A549 (cell line): ENCODE measurements around the gene SSBP3. TPM values are rescaled to one million over a fixed set of nuclear protein-coding genes. Genes with fewer than 3 reads are reported as not detected.

Experiments
- ATAC-seq, 2 experiments: fragments of 200-7000 bp in 1 of 2; fragments of >200 bp in 1 of 2; cut with Nextera tagmentation in 1 of 2; cut with Tn5 transposase in 1 of 2; 3 replicates each; pipeline versions ENCODE4 v1.8.0 to v1.9.1; 2018 to 2020; ENCODE audit warnings: mild to moderate bottlenecking in 1 of 2, moderate library complexity in 1 of 2
- CTCF ChIA-PET: fragments of 300-600 bp; sonication (Branson Sonifier 250); formaldehyde crosslinking; extraction: SDS; loops from one replicate; lab custom pipeline; 2021; ENCODE audit warnings: antibody characterized with exemption, inconsistent platforms; lab: Yijun Ruan, JAX
- POLR2A ChIA-PET: fragments of 350-600 bp; formaldehyde crosslinking; extraction: SDS; loops from one replicate; lab custom pipeline; 2021; ENCODE audit warnings: antibody characterized with exemption, inconsistent platforms; lab: Yijun Ruan, JAX
- DNase-seq, 2 experiments: peaks; one replicate each; pipeline versions ENCODE4 v3.0.0 to v3.0.0-alpha.2; 2011 to 2016; ENCODE audit warnings: low read depth in 1 of 2, low spot score in 1 of 2
- FAIRE-seq: peaks from 2 replicates; lab custom pipeline; 2011; peaks lifted over from hg19 to GRCh38; lab: Jason Lieb, UNC
- H3K27ac ChIP-seq, 2 experiments: fragments of >200 bp; sonication (Bioruptor Twin); formaldehyde crosslinking; 3 replicates each; pipeline ENCODE4 v1.5.1; 2016 to 2017
- H3K4me1 ChIP-seq: fragments of >200 bp; sonication (Bioruptor Twin); formaldehyde crosslinking; 3 replicates; pipeline ENCODE4 v1.6.1; 2016
- H3K4me2 ChIP-seq: fragments of >200 bp; sonication (Bioruptor Twin); formaldehyde crosslinking; 3 replicates; pipeline ENCODE4 v1.6.1; 2016
- H3K4me3 ChIP-seq: fragments of >200 bp; sonication (Bioruptor Twin); formaldehyde crosslinking; 3 replicates; pipeline ENCODE4 v1.5.1; 2016
- H3K9me3 ChIP-seq: fragments of >200 bp; sonication (Bioruptor Twin); formaldehyde crosslinking; 3 replicates; pipeline ENCODE4 v1.6.1; 2016
- BHLHE40 ChIP-seq: IDR thresholded peaks from 2 replicates; pipeline ENCODE4 v1.6.1; 2012; ENCODE audit warnings: low read depth, low read length, inconsistent platforms
- CBX8 ChIP-seq: fragments of 200-600 bp; sonication (generic); IDR thresholded peaks from 2 replicates; pipeline ENCODE4 v1.6.1; 2016
- CHD2 ChIP-seq: fragments of 150-350 bp; IDR thresholded peaks from 2 replicates; pipeline ENCODE4 v1.6.1; 2014; ENCODE audit warnings: low read length; ENCODE audit not compliant: partially characterized antibody
- CHD4 ChIP-seq: fragments of 200-600 bp; sonication (generic); IDR thresholded peaks from 2 replicates; pipeline ENCODE4 v1.6.1; 2016; ENCODE audit warnings: antibody characterized with exemption, mild to moderate bottlenecking, borderline replicate concordance
- EHF ChIP-seq: fragments of 250-450 bp; sonication (Bioruptor Pico); IDR thresholded peaks from 2 replicates; pipeline ENCODE4 v1.5.0; 2020; ENCODE audit warnings: mild to moderate bottlenecking
- FOSB ChIP-seq: fragments of 250-450 bp; sonication (Bioruptor Pico); IDR thresholded peaks from 2 replicates; pipeline ENCODE4 v1.5.0; 2020; ENCODE audit warnings: mild to moderate bottlenecking, moderate library complexity
- FOXS1 ChIP-seq: fragments of 250-450 bp; sonication (Bioruptor Pico); IDR thresholded peaks from 2 replicates; pipeline ENCODE4 v1.5.0; 2020; ENCODE audit warnings: mild to moderate bottlenecking, moderate library complexity
- HDAC2 ChIP-seq: fragments of 200-600 bp; sonication (generic); IDR thresholded peaks from 2 replicates; pipeline ENCODE4 v1.6.1; 2016
- HEYL ChIP-seq: fragments of 250-450 bp; sonication (Bioruptor Pico); IDR thresholded peaks from 2 replicates; pipeline ENCODE4 v1.8.0; 2021; ENCODE audit warnings: mild to moderate bottlenecking, moderate library complexity
- HOXB5 ChIP-seq: fragments of 250-450 bp; sonication (Bioruptor Pico); IDR thresholded peaks from 2 replicates; pipeline ENCODE4 v1.5.0; 2020; ENCODE audit warnings: mild to moderate bottlenecking, moderate library complexity
- MAFK ChIP-seq: fragments of 450-650 bp; IDR thresholded peaks from 2 replicates; pipeline ENCODE4 v1.6.1; 2014; ENCODE audit not compliant: partially characterized antibody
- MAZ ChIP-seq: fragments of 150-350 bp; IDR thresholded peaks from 2 replicates; pipeline ENCODE4 v1.6.1; 2014; ENCODE audit warnings: antibody characterized with exemption, low read depth, low read length, borderline replicate concordance
- MYC ChIP-seq: IDR thresholded peaks from 2 replicates; pipeline ENCODE4 v1.6.1; 2012; ENCODE audit warnings: mild to moderate bottlenecking, inconsistent platforms, low read length, improper control_type of control experiment, borderline replicate concordance
- NPAS2 ChIP-seq: fragments of 250-450 bp; sonication (Bioruptor Pico); IDR thresholded peaks from 2 replicates; pipeline ENCODE4 v1.8.0; 2022; ENCODE audit warnings: mild to moderate bottlenecking, moderate library complexity, borderline replicate concordance
- PHF8 ChIP-seq: fragments of 200-600 bp; sonication (generic); IDR thresholded peaks from 2 replicates; pipeline ENCODE4 v1.6.1; 2016; ENCODE audit warnings: low read depth, mild to moderate bottlenecking, antibody characterized with exemption, moderate library complexity, borderline replicate concordance
- POLR2A ChIP-seq: IDR thresholded peaks from 2 replicates; pipeline ENCODE4 v1.6.1; 2012; ENCODE audit warnings: mild to moderate bottlenecking, low read length
- POLR2AphosphoS2 ChIP-seq: conservative IDR thresholded peaks from 2 replicates; pipeline ENCODE4 v1.6.1; 2012; ENCODE audit warnings: low read length, improper control_type of control experiment, inconsistent platforms
- RFX5 ChIP-seq: fragments of 450-650 bp; IDR thresholded peaks from 2 replicates; pipeline ENCODE4 v1.7.1; 2014; ENCODE audit warnings: antibody characterized with exemption, mild to moderate bottlenecking, moderate library complexity
- SMC3 ChIP-seq: fragments of >200 bp; sonication (Bioruptor Twin); formaldehyde crosslinking; IDR thresholded peaks from 3 replicates; pipeline ENCODE4 v1.6.1; 2018; ENCODE audit warnings: inconsistent platforms
- TP53 ChIP-seq: fragments of 250-450 bp; sonication (Bioruptor Pico); IDR thresholded peaks from 2 replicates; pipeline ENCODE4 v1.5.0; 2021; ENCODE audit warnings: mild to moderate bottlenecking, moderate library complexity
- ZNF302 ChIP-seq: fragments of 250-450 bp; sonication (Bioruptor Pico); IDR thresholded peaks from 2 replicates; pipeline ENCODE4 v1.9.0; 2021; ENCODE audit warnings: inconsistent platforms, mild to moderate bottlenecking, moderate library complexity
- ZSCAN20 ChIP-seq: fragments of 250-450 bp; sonication (Bioruptor Pico); IDR thresholded peaks from 2 replicates; pipeline ENCODE4 v1.8.0; 2022; ENCODE audit warnings: mild to moderate bottlenecking, moderate library complexity
- WGBS: methylation state at CpG from one replicate; pipeline ENCODE4 v1.1.6; 2017; ENCODE audit errors: missing lambda C conversion rate; 5-methylcytosine and 5-hydroxymethylcytosine counted together
- polyA plus RNA-seq, 4 experiments: library from polyadenylated mRNA; depleted of rRNA in 3 of 4; stranded (reverse); fragments of >200 nt; fragmentation: RNase III in 1 of 4; extraction: RNeasy Plus Mini Kit Qiagen cat#74134 plus additional on column Dnase treatment in 1 of 4; gene quantifications; 2 replicates in 3 of 4; 3 replicates in 1 of 4; pipeline ENCODE4 v1.2.3, GENCODE V29; 2011 to 2017
- TF ChIP-seq, protein P1 (sequence below): fragments of 450-650 bp; IDR thresholded peaks from 2 replicates; pipeline ENCODE4 v1.6.1; 2014; ENCODE audit warnings: antibody characterized with exemption
- TF ChIP-seq, protein P2 (sequence below): fragments of 250-450 bp; sonication (Bioruptor Pico); IDR thresholded peaks from 2 replicates; pipeline ENCODE4 v1.5.0; 2020; ENCODE audit warnings: low read depth, mild to moderate bottlenecking, moderate library complexity
- TF ChIP-seq, protein P3 (sequence below): fragments of 200-600 bp; sonication (generic); IDR thresholded peaks from 2 replicates; pipeline ENCODE4 v1.6.1; 2016; ENCODE audit warnings: antibody characterized with exemption, mild to moderate bottlenecking, moderate library complexity

The SSBP3 gene
- polyA plus RNA-seq, 2 of the 4 experiments (the other 2 are of a cell fraction) = 7.2 to 9.1 TPM

DNA sequence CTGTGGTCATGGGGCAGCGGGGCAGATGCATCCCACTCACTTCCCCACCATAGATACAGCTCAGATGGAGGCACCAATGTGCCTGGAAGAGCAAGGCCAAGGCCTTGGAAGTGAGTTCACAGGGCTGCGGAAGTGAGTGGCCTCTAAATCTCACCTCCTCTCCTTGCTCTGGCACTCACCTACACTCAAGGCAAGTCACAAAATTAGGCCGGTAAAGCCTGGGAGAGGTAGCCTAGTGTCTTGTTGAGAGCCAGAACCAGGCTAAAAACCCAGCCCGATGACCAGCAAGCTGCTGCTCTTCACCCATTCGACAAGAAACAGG lies 57.5 kb downstream of the SSBP3 start:
- no peak for ATAC-seq
- Histone ChIP-seq H3K4me2 (no peak overlapping the region), H3K27ac (no peak overlapping the region), H3K4me3 (no peak overlapping the region), H3K9me3 (no peaks in the 10 kb centered on the region), H3K4me1 (no peaks in the 10 kb centered on the region)
- FAIRE-seq = no peak
- TF ChIP-seq RFX5 (no peak), POLR2A (no peak), HOXB5 (CRISPR knock-in tag) (no peak), PHF8 (no peak), SMC3 (no peak), EHF (CRISPR knock-in tag) (no peak), ZSCAN20 (no peak), FOSB (CRISPR knock-in tag) (no peak), MAZ (no peak), HDAC2 (no peak)
- TF ChIP-seq, protein P1, sequence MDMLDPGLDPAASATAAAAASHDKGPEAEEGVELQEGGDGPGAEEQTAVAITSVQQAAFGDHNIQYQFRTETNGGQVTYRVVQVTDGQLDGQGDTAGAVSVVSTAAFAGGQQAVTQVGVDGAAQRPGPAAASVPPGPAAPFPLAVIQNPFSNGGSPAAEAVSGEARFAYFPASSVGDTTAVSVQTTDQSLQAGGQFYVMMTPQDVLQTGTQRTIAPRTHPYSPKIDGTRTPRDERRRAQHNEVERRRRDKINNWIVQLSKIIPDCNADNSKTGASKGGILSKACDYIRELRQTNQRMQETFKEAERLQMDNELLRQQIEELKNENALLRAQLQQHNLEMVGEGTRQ = no peak
- TF ChIP-seq, protein P2, sequence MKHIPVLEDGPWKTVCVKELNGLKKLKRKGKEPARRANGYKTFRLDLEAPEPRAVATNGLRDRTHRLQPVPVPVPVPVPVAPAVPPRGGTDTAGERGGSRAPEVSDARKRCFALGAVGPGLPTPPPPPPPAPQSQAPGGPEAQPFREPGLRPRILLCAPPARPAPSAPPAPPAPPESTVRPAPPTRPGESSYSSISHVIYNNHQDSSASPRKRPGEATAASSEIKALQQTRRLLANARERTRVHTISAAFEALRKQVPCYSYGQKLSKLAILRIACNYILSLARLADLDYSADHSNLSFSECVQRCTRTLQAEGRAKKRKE (CRISPR knock-in tag) = no peak
- WGBS = 75% methylated on average over 5 of the region's 5 CpGs
- ChIA-PET POLR2A (no interaction called here), CTCF (interaction anchor here (0.6 kb wide), 1 partner anchor 617 kb away, joined by 3 read pairs; no protein-coding TSS in a partner anchor)
- DNase-seq = no peak

DNA sequence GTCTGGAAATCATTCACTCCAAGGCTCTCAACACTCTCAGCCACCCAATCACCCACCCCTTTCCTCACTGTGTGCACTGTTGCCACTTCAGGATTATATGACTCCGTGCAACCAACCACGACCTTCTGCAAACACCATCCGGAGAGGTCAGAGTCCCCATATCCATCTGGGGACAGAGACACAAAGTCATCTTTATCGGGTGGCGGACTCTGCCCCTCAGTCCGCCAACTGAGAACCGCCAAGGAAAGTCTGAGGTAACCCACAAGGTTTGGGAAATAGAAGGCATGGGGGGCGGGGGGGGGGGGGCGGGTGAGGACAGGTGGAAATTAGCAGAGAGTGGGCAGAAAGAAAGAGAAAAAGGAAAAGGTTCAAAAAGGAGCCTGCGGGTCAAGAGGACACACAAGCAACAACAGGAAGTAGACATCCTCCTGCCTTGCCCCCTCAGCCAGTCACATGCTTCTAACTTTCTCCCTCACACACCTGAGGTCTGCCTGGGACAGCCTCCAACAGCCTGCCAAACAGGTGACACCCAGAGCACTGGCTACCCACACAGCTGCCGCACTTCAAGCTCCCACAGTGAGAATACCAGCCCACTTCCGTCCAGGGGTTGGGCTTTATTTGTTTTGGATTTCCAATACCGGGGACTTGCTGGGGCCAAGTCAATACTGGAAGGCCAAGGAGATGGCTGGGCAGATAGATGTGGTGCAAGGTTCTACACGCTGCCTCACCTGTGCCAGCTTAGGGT lies 58.1 kb downstream of the SSBP3 start:
- no peak for FAIRE-seq
- Histone ChIP-seq H3K4me3 (no peak overlapping the region), H3K9me3 (no peaks in the 10 kb centered on the region), H3K27ac (no peak overlapping the region), H3K4me1 (no peaks in the 10 kb centered on the region), H3K4me2 (no peak overlapping the region)
- ChIA-PET CTCF (interaction anchor here (0.6 kb wide), 1 partner anchor 616 kb away, joined by 3 read pairs; no protein-coding TSS in a partner anchor), POLR2A (no interaction called here)
- 79% methylated on average over 7 of the region's 14 CpGs for WGBS
- DNase-seq = no peak
- TF ChIP-seq NPAS2 (CRISPR knock-in tag) (no peak), MYC (no peak), FOXS1 (CRISPR knock-in tag) (no peak), HDAC2 (no peak), CHD4 (no peak), CBX8 (no peak), ZNF302 (CRISPR knock-in tag) (no peak), CHD2 (no peak), EHF (CRISPR knock-in tag) (no peak), HEYL (CRISPR knock-in tag) (no peak), SMC3 (no peak), BHLHE40 (no peak), MAFK (no peak), POLR2AphosphoS2 (no peak), TP53 (no peak)
- TF ChIP-seq, protein P3, sequence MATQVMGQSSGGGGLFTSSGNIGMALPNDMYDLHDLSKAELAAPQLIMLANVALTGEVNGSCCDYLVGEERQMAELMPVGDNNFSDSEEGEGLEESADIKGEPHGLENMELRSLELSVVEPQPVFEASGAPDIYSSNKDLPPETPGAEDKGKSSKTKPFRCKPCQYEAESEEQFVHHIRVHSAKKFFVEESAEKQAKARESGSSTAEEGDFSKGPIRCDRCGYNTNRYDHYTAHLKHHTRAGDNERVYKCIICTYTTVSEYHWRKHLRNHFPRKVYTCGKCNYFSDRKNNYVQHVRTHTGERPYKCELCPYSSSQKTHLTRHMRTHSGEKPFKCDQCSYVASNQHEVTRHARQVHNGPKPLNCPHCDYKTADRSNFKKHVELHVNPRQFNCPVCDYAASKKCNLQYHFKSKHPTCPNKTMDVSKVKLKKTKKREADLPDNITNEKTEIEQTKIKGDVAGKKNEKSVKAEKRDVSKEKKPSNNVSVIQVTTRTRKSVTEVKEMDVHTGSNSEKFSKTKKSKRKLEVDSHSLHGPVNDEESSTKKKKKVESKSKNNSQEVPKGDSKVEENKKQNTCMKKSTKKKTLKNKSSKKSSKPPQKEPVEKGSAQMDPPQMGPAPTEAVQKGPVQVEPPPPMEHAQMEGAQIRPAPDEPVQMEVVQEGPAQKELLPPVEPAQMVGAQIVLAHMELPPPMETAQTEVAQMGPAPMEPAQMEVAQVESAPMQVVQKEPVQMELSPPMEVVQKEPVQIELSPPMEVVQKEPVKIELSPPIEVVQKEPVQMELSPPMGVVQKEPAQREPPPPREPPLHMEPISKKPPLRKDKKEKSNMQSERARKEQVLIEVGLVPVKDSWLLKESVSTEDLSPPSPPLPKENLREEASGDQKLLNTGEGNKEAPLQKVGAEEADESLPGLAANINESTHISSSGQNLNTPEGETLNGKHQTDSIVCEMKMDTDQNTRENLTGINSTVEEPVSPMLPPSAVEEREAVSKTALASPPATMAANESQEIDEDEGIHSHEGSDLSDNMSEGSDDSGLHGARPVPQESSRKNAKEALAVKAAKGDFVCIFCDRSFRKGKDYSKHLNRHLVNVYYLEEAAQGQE = no peak
- ATAC-seq = no peak
